H1 (cell line): ENCODE results near the gene SRPK3. TPM values are rescaled to one million over a fixed set of nuclear protein-coding genes. Genes with fewer than 3 reads are reported as not detected.

Experiments used
- CTCF ChIA-PET: fragments of 300-600 bp; sonication (Branson Sonifier 250); formaldehyde crosslinking; loops from one replicate; lab custom pipeline; 2021; ENCODE audit not compliant: partially characterized antibody; lab: Charles Lee
- POLR2A ChIA-PET: fragments of 300-600 bp; sonication (Branson Sonifier 250); formaldehyde crosslinking; loops from one replicate; lab custom pipeline; 2021; ENCODE audit warnings: inconsistent platforms; ENCODE audit not compliant: partially characterized antibody; lab: Charles Lee
- DNase-seq, 2 experiments: peaks; one replicate each; pipeline versions ENCODE4 v3.0.0 to v3.0.0-alpha.2; 2010 to 2022; ENCODE audit warnings: low spot score in 2 of 2, low read depth in 1 of 2, mixed read lengths in 1 of 2
- FAIRE-seq: peaks from 2 replicates; lab custom pipeline; 2011; peaks lifted over from hg19 to GRCh38; lab: Jason Lieb, UNC
- H2AFZ ChIP-seq: 2 replicates; pipeline ENCODE4 v1.8.1; 2012; ENCODE audit warnings: low read length, inconsistent platforms
- H2AK5ac ChIP-seq: 2 replicates; pipeline ENCODE4 v1.6.1; 2013; ENCODE audit warnings: low read depth, low read length
- H2BK120ac ChIP-seq: replicated peaks from 2 replicates; pipeline ENCODE3; 2013; ENCODE audit warnings: low read depth, low read length, inconsistent platforms
- H2BK12ac ChIP-seq: 2 replicates; pipeline ENCODE4 v1.6.1; 2013; ENCODE audit warnings: low read depth, low read length
- H2BK15ac ChIP-seq: 2 replicates; pipeline ENCODE4 v1.6.1; 2013; ENCODE audit warnings: low read length
- H2BK20ac ChIP-seq: 2 replicates; pipeline ENCODE4 v1.6.1; 2013; ENCODE audit warnings: low read length
- H2BK5ac ChIP-seq: 2 replicates; pipeline ENCODE4 v1.6.1; 2013; ENCODE audit warnings: low read depth, low read length
- H3K14ac ChIP-seq: 2 replicates; pipeline ENCODE4 v1.6.1; 2013; ENCODE audit warnings: inconsistent platforms; ENCODE audit not compliant: insufficient read length
- H3K18ac ChIP-seq: 2 replicates; pipeline ENCODE4 v1.6.1; 2013; ENCODE audit warnings: low read length; ENCODE audit errors: extremely low read depth
- H3K23ac ChIP-seq: 2 replicates; pipeline ENCODE4 v1.6.1; 2013; ENCODE audit warnings: inconsistent platforms; ENCODE audit not compliant: insufficient read length
- H3K23me2 ChIP-seq: 2 replicates; pipeline ENCODE4 v1.6.1; 2013; ENCODE audit warnings: low read depth, low read length
- H3K27ac ChIP-seq: 2 replicates; pipeline ENCODE4 v1.6.1; 2011; ENCODE audit warnings: low read depth, low read length, inconsistent platforms
- H3K27me3 ChIP-seq, 4 experiments: replicated peaks in 1 of 4; 1 replicate in 1 of 4; 2 replicates in 3 of 4; pipeline versions ENCODE4 v1.6.1 to v1.8.1; 2011 to 2013; ENCODE audit warnings: low read length in 3 of 4, mild to moderate bottlenecking in 3 of 4, inconsistent platforms in 2 of 4, mixed read lengths in 2 of 4, moderate library complexity in 1 of 4; ENCODE audit not compliant: control insufficient read depth in 3 of 4, insufficient read depth in 3 of 4; ENCODE audit errors: extremely low read depth in 1 of 4
- H3K36me3 ChIP-seq, 4 experiments: 2 replicates each; pipeline versions ENCODE4 v1.6.1 to v1.8.1; 2011 to 2013; ENCODE audit warnings: mild to moderate bottlenecking in 4 of 4, low read length in 3 of 4, moderate library complexity in 2 of 4, control low read depth in 1 of 4, inconsistent platforms in 1 of 4; ENCODE audit not compliant: insufficient read depth in 4 of 4, control insufficient read depth in 2 of 4
- H3K4ac ChIP-seq: replicated peaks from 2 replicates; pipeline ENCODE3; 2013; ENCODE audit warnings: low read length, low read depth, mixed read lengths, inconsistent platforms; ENCODE audit not compliant: insufficient read length
- H3K4me1 ChIP-seq, 4 experiments: replicated peaks in 1 of 4; 1 replicate in 1 of 4; 2 replicates in 3 of 4; pipeline versions ENCODE4 v1.6.1 to v1.8.1; 2011 to 2013; ENCODE audit warnings: low read length in 3 of 4, inconsistent platforms in 2 of 4, mixed read lengths in 1 of 4; ENCODE audit not compliant: insufficient read depth in 4 of 4, control insufficient read depth in 3 of 4
- H3K4me2 ChIP-seq, 2 experiments: 2 replicates each; pipeline versions ENCODE4 v1.6.1 to v1.8.1; 2011 to 2013; ENCODE audit warnings: low read depth in 2 of 2, low read length in 2 of 2, control low read depth in 1 of 2, inconsistent platforms in 1 of 2, mild to moderate bottlenecking in 1 of 2; ENCODE audit not compliant: insufficient read depth in 1 of 2
- H3K4me3 ChIP-seq, 4 experiments: fragments of 200-600, 300-600 bp in 1 of 4; sonication (generic), shearing (Covaris generic), sonication (Bioruptor Twin) in 1 of 4; 2 replicates each; pipeline versions ENCODE4 v1.5.1 to v1.8.1; 2011 to 2016; ENCODE audit warnings: low read length in 4 of 4, low read depth in 3 of 4, control low read depth in 2 of 4, inconsistent platforms in 2 of 4, mild to moderate bottlenecking in 2 of 4, mixed read lengths in 1 of 4, moderate library complexity in 1 of 4; ENCODE audit not compliant: insufficient read depth in 2 of 4; ENCODE audit errors: extremely low read depth in 1 of 4
- H3K56ac ChIP-seq: replicated peaks from 2 replicates; pipeline ENCODE3; 2013; ENCODE audit warnings: low read depth, mild to moderate bottlenecking, mixed read lengths, low read length, inconsistent platforms; ENCODE audit not compliant: insufficient read length
- H3K79me1 ChIP-seq: 2 replicates; pipeline ENCODE4 v1.6.1; 2013; ENCODE audit warnings: low read depth, low read length, control low read depth
- H3K79me2 ChIP-seq, 2 experiments: 2 replicates each; pipeline versions ENCODE4 v1.6.1 to v1.8.1; 2012 to 2013; ENCODE audit warnings: low read length in 2 of 2, mild to moderate bottlenecking in 2 of 2, inconsistent platforms in 1 of 2; ENCODE audit not compliant: insufficient read depth in 2 of 2, control insufficient read depth in 1 of 2
- H3K9ac ChIP-seq, 4 experiments: replicated peaks in 1 of 4; 1 replicate in 1 of 4; 2 replicates in 3 of 4; pipeline versions ENCODE4 v1.6.1 to v1.8.1; 2011 to 2013; ENCODE audit warnings: low read depth in 3 of 4, low read length in 3 of 4, control low read depth in 2 of 4, mild to moderate bottlenecking in 2 of 4, moderate library complexity in 2 of 4, inconsistent platforms in 1 of 4; ENCODE audit errors: extremely low read depth in 1 of 4
- H3K9me3 ChIP-seq, 2 experiments: 2 replicates each; pipeline versions ENCODE4 v1.6.1 to v1.8.1; 2012 to 2013; ENCODE audit warnings: mild to moderate bottlenecking in 2 of 2, moderate library complexity in 2 of 2, control low read depth in 1 of 2, inconsistent platforms in 1 of 2, low read depth in 1 of 2, low read length in 1 of 2, mixed read lengths in 1 of 2; ENCODE audit not compliant: insufficient read depth in 2 of 2
- H4K20me1 ChIP-seq, 2 experiments: replicated peaks in 1 of 2; 2 replicates each; pipeline versions ENCODE3 to v1.8.1; 2011 to 2013; ENCODE audit warnings: inconsistent platforms in 2 of 2, low read length in 2 of 2, mild to moderate bottlenecking in 1 of 2; ENCODE audit not compliant: insufficient read depth in 2 of 2, control insufficient read depth in 1 of 2
- H4K5ac ChIP-seq: 2 replicates; pipeline ENCODE4 v1.6.1; 2013; ENCODE audit warnings: low read length, low read depth, mixed read lengths, inconsistent platforms; ENCODE audit not compliant: insufficient read length
- H4K8ac ChIP-seq: 2 replicates; pipeline ENCODE4 v1.8.0; 2013; ENCODE audit warnings: mild to moderate bottlenecking, moderate library complexity, low read length, inconsistent platforms; ENCODE audit not compliant: insufficient read depth; ENCODE audit errors: extremely low read depth
- H4K91ac ChIP-seq: replicated peaks from 2 replicates; pipeline ENCODE3; 2013; ENCODE audit warnings: low read length, mixed read lengths, inconsistent platforms; ENCODE audit not compliant: insufficient read length
- HDAC6 ChIP-seq: IDR thresholded peaks from one replicate; pipeline ENCODE4 v1.7.1; 2012; ENCODE audit warnings: low read depth, mild to moderate bottlenecking, inconsistent platforms, low read length, moderate library complexity
- KDM4A ChIP-seq: IDR thresholded peaks from one replicate; pipeline ENCODE4 v1.7.1; 2012; ENCODE audit warnings: low read depth, mild to moderate bottlenecking, moderate library complexity, low read length, inconsistent platforms; ENCODE audit not compliant: severe bottlenecking
- KDM5A ChIP-seq: fragments of 200-600 bp; IDR thresholded peaks from 2 replicates; pipeline ENCODE4 v1.7.1; 2012; ENCODE audit warnings: mild to moderate bottlenecking, low read length, inconsistent platforms, mixed read lengths
- POLR2A ChIP-seq, 2 experiments: IDR thresholded peaks; 1 replicate in 1 of 2; 2 replicates in 1 of 2; pipeline ENCODE4 v1.6.1; 2011; ENCODE audit warnings: low read depth in 2 of 2, low read length in 2 of 2, mild to moderate bottlenecking in 2 of 2; ENCODE audit errors: control extremely low read depth in 1 of 2
- RAD21 ChIP-seq, 2 experiments: IDR thresholded peaks in 1 of 2; conservative IDR thresholded peaks in 1 of 2; 2 replicates each; pipeline ENCODE4 v1.6.1; 2011; ENCODE audit warnings: low read depth in 2 of 2, low read length in 2 of 2, improper control_type of control experiment in 1 of 2, inconsistent platforms in 1 of 2, mild to moderate bottlenecking in 1 of 2, moderate library complexity in 1 of 2
- SAP30 ChIP-seq: fragments of 300-600 bp; sonication (generic); IDR thresholded peaks from 2 replicates; pipeline ENCODE4 v1.7.1; 2012; ENCODE audit warnings: low read length, moderate library complexity, mild to moderate bottlenecking, inconsistent platforms; ENCODE audit not compliant: insufficient read depth, insufficient replicate concordance
- SP4 ChIP-seq: IDR thresholded peaks from 2 replicates; pipeline ENCODE4 v1.6.1; 2012; ENCODE audit warnings: low read length, inconsistent platforms
- TCF12 ChIP-seq: IDR thresholded peaks from 2 replicates; pipeline ENCODE4 v1.6.1; 2011; ENCODE audit warnings: low read depth, mild to moderate bottlenecking, low read length
- ZNF274 ChIP-seq: IDR thresholded peaks from 2 replicates; pipeline ENCODE4 v1.7.0; 2012; ENCODE audit warnings: low read length, borderline replicate concordance; ENCODE audit errors: extremely low read depth
- WGBS, 2 experiments: shearing (Covaris generic) in 1 of 2; methylation state at CpG; one replicate each; pipeline versions ENCODE4 v1.1.6 to v1.1.7; 2013 to 2015; ENCODE audit warnings: low lambda C conversion rate in 2 of 2, mixed read lengths in 2 of 2, inconsistent platforms in 1 of 2, low coverage in 1 of 2, missing lambda C conversion rate in 1 of 2; ENCODE audit not compliant: insufficient replicate concordance in 2 of 2, insufficient coverage in 1 of 2, insufficient read length in 1 of 2; ENCODE audit errors: extremely low coverage in 1 of 2, missing lambda C conversion rate in 1 of 2; 5-methylcytosine and 5-hydroxymethylcytosine counted together
- polyA plus RNA-seq, 7 experiments: library from polyadenylated mRNA; depleted of rRNA in 3 of 7; stranded (reverse) in 5 of 7; unstranded in 2 of 7; fragments of >200 nt in 5 of 7; fragments of 200-250 nt in 2 of 7; gene quantifications; 1 replicate in 5 of 7; 2 replicates in 1 of 7; 4 replicates in 1 of 7; pipeline versions ENCODE4 v1.2.1 to v1.2.3, GENCODE V29; 2011 to 2013; ENCODE audit warnings: missing spikeins in 2 of 7, mixed read lengths in 2 of 7
- total RNA-seq: library from RNA; stranded (reverse); fragmentation: NEBNext Ultra II Directional; extraction: Animal tissue kit (Norgen Biotek cat#: 25700); gene quantifications from 2 replicates; pipeline ENCODE4 v1.2.1, GENCODE V29; 2021
- TF ChIP-seq, protein P1 (sequence below): IDR thresholded peaks from 2 replicates; pipeline ENCODE4 v1.6.1; 2012; ENCODE audit warnings: inconsistent platforms
- TF ChIP-seq, protein P2 (sequence below): IDR thresholded peaks from 2 replicates; pipeline ENCODE4 v1.6.1; 2011; ENCODE audit warnings: low read length, improper control_type of control experiment

The SRPK3 gene
- total and polyA plus RNA-seq, 2 of the 8 experiments (the other 6 are each of a cell fraction or from before 2014, with no cell fraction given) = not detected

DNA sequence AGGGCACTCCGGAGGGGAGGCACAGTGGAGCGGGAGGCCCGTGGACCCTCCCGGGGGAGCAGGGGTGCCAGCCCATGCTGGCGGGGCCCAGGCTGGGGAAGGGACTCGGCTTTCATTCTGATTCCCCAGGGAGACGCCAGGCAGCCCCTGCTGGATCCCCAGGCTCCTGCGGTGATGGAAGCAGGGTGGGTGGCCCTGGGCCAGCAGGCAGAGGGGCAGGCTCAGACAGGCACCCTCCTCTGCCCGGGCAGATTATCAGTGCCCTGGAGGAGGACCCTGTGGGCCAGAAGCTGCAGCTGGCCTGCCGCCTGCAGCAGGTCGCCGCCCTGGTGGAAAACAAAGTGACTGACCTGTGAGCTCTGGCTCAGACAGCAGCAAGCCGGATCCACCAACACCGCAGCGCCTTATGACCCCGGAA lies 2.1 kb upstream of the SRPK3 start:
- Histone ChIP-seq H2AK5ac (no peak overlapping the region), H3K9me3 (no peaks in the 10 kb centered on the region), H3K27ac (no peak overlapping the region), H2BK120ac (no peak overlapping the region), H4K8ac (no peak overlapping the region), H2BK12ac (no peak overlapping the region), H3K27me3 (no peaks in the 10 kb centered on the region), H3K79me2 (no peaks in the 10 kb centered on the region), H4K5ac (no peak overlapping the region), H3K36me3 (no peaks in the 10 kb centered on the region), H3K79me1 (no peaks in the 10 kb centered on the region), H3K4ac (no peak overlapping the region), H3K4me1 (no peaks in the 10 kb centered on the region), H3K4me3 (no peak overlapping the region), H3K18ac (no peak overlapping the region), H2BK20ac (no peak overlapping the region), H4K91ac (no peak overlapping the region), H3K14ac (no peak overlapping the region), H3K23ac (no peak overlapping the region), H2AFZ (no peak overlapping the region), H2BK15ac (no peak overlapping the region), H4K20me1 (no peaks in the 10 kb centered on the region), H3K56ac (no peak overlapping the region), H3K4me2 (no peak overlapping the region), H3K23me2 (no peaks in the 10 kb centered on the region), H2BK5ac (no peak overlapping the region), H3K9ac (no peak overlapping the region)
- 94% methylated on average over 8 of the region's 16 CpGs; no CpG with 5 or more reads in 1 of the 2 experiments for WGBS, 2 experiments
- no peak for DNase-seq
- ChIA-PET CTCF (interaction anchor here (0.6 to 3.0 kb wide), 11 partner anchors 11 to 128 kb away, joined by 3 to 10 read pairs (median 4); partner anchors contain the start of genes IDH3G, PLXNB3 and SSR4), POLR2A (interaction anchor here (1.0 to 3.3 kb wide), 3 partner anchors 11 to 25 kb away, joined by 3 to 13 read pairs (median 4); partner anchors contain the start of genes IDH3G and SSR4)
- no peak for FAIRE-seq
- no peak for TF ChIP-seq POLR2A (IDR thresholded peaks at IDR 0.05; ENCODE audit: control extremely low read depth in 1 of 2, low read depth in 2 of 2, low read length in 2 of 2)
- TF ChIP-seq, protein P1, sequence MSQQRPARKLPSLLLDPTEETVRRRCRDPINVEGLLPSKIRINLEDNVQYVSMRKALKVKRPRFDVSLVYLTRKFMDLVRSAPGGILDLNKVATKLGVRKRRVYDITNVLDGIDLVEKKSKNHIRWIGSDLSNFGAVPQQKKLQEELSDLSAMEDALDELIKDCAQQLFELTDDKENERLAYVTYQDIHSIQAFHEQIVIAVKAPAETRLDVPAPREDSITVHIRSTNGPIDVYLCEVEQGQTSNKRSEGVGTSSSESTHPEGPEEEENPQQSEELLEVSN = no peak
- TF ChIP-seq, protein P2, sequence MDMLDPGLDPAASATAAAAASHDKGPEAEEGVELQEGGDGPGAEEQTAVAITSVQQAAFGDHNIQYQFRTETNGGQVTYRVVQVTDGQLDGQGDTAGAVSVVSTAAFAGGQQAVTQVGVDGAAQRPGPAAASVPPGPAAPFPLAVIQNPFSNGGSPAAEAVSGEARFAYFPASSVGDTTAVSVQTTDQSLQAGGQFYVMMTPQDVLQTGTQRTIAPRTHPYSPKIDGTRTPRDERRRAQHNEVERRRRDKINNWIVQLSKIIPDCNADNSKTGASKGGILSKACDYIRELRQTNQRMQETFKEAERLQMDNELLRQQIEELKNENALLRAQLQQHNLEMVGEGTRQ = no peak
- TF ChIP-seq SP4 = no peak
- no peak for TF ChIP-seq KDM5A
- TF ChIP-seq HDAC6 = no peak
- no peak for TF ChIP-seq SAP30
- TF ChIP-seq TCF12 = no peak
- TF ChIP-seq ZNF274 = no peak
- 0 out of 4 replicates have a peak, but pooled peaks of 1 of the 2 experiments have one; percentile 8 for TF ChIP-seq RAD21 (IDR thresholded peaks at IDR 0.05 in 1 of 2, conservative IDR thresholded peaks at IDR 0.05 in 1 of 2; ENCODE audit: low read depth in 2 of 2, low read length in 2 of 2)
- TF ChIP-seq KDM4A = no peak
